Fibroblast of the aortic adventitia (primary cell): ENCODE measurements around the gene FERMT2. TPM values are rescaled to one million over a fixed set of nuclear protein-coding genes. Genes with fewer than 3 reads are reported as not detected.
"Not testable (repeated sequence)": the region's sequence is repeated elsewhere in the genome, so short reads cannot be mapped to it uniquely, and the experiment has no call there.

Source experiments
- DNase-seq: peaks from one replicate; pipeline ENCODE4 v3.0.0-alpha.2; 2010; ENCODE audit warnings: low read depth
- H3K4me3 ChIP-seq: 2 replicates; pipeline ENCODE4 v1.5.1; 2011; ENCODE audit warnings: low read depth, mild to moderate bottlenecking, control low read depth, low read length, moderate library complexity
- total RNA-seq: library from RNA; depleted of rRNA; stranded (reverse); fragments of >200 nt; gene quantifications from 2 replicates; pipeline ENCODE4 v1.2.3, GENCODE V29; 2012; ENCODE audit warnings: low replicate concordance
- TF ChIP-seq, protein P1 (sequence below): IDR thresholded peaks from 2 replicates; pipeline ENCODE4 v1.5.1; 2011; ENCODE audit warnings: mild to moderate bottlenecking, low read length, control low read depth, inconsistent platforms; ENCODE audit not compliant: insufficient read depth

FERMT2 gene
- total RNA-seq, 1 donor: 162 TPM

DNA sequence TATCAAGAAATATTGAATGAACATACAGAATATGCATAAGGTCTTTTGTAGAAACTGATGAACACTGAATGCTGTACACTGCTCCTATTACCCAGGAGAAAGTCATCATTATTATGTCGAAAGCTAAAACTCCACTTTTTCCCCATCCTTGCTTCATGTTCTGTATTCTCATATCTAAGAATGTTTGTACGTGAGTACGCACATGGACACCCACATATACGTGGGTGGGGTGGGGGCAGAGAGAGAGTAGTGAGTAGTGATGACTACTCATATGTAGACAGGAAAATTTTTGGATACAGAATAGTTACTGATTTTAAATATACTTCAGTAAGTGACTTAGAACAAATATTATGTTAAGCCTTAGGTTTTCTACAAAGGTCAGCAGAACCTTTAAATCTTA is 75.1 kb downstream of the FERMT2 start:
- DNase-seq: peak; percentile 21
- TF ChIP-seq, protein P1, sequence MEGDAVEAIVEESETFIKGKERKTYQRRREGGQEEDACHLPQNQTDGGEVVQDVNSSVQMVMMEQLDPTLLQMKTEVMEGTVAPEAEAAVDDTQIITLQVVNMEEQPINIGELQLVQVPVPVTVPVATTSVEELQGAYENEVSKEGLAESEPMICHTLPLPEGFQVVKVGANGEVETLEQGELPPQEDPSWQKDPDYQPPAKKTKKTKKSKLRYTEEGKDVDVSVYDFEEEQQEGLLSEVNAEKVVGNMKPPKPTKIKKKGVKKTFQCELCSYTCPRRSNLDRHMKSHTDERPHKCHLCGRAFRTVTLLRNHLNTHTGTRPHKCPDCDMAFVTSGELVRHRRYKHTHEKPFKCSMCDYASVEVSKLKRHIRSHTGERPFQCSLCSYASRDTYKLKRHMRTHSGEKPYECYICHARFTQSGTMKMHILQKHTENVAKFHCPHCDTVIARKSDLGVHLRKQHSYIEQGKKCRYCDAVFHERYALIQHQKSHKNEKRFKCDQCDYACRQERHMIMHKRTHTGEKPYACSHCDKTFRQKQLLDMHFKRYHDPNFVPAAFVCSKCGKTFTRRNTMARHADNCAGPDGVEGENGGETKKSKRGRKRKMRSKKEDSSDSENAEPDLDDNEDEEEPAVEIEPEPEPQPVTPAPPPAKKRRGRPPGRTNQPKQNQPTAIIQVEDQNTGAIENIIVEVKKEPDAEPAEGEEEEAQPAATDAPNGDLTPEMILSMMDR: no peak
- H3K4me3 ChIP-seq: no peak overlapping the region

DNA sequence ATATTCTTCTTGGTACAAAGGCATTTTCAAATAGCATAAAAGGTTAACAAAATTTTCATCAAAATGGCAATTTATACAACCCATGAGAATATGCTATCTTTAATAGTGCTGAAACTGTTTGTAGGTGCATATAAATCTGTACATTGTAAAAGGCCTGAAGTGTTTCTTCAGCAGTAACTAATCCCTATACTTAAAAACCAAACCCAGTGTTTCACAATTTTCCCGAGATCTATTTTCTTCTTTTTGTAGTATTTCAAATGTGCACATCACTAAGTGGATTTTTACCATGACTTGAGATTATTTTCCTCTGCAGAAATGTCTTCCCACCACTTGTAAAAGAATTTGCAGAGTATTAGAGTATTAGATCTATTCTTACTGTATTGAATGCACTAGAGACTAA is 76.5 kb downstream of the FERMT2 start:
- no peak overlapping the region for H3K4me3 ChIP-seq
- DNase-seq: peak; percentile 16
- TF ChIP-seq, protein P1: no peak

DNA sequence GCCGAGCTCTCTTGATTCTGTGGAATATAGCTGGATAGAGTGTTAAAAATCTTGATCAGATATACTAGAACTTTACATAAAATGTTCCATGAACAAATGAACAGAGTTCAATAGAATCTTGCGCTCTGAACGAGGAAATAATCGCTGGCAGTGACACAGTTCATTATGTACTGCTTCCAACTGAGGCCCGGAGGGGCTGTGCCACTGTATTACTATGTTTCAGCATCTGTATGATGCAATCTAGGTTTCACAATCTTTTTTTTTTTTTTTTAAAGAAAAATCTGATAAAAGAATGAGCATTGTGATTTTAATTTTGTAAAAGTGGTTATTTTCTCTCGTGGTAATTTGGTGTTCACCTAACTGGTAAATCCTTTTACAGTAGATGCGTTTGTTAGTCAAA is 77.2 kb downstream of the FERMT2 start:
- TF ChIP-seq, protein P1: no peak
- DNase-seq: peak; percentile 90
- H3K4me3 ChIP-seq: no peak overlapping the region

DNA sequence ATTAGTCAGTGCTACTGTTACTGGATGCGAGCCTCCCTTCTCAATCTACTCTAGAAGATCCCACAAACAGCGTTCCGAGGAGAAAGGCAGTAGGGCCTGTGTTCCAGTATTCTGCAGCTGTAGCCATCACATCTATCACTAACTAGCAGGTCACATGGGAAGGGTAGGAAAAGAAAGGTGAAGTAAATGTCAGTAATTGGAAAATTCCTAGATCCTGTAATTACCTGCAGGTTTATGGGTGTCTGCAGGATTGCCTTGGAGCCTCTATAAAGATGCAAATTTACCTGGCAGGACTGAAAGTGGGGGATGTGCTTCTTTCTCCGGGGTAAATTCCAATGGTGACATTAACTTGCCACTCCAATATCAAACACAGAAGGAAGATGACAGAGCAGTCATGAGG is 77.8 kb downstream of the FERMT2 start:
- no peak overlapping the region for H3K4me3 ChIP-seq
- DNase-seq: no peak
- TF ChIP-seq, protein P1: no peak

DNA sequence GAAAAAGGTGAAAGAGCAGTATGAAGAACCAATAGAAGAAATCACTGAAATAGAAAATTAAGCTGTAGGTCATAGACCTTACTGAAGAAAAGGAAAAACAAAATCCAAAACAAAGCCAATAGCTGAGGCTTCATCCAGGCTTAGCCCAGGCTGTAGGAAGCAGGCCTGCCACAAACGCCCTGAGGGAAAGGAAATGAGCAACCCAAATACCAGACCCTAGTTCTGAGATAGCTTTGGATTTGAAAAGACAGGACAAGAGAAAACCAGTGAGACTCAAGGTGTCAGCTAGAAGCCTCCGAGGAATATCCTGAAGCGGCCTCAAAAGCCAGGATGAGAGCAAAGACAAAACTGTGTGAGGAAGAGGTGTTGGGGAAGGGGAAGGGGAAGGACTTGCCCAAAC is 79.2 kb downstream of the FERMT2 start:
- TF ChIP-seq, protein P1: no peak
- DNase-seq: no peak
- no peak overlapping the region for H3K4me3 ChIP-seq

DNA sequence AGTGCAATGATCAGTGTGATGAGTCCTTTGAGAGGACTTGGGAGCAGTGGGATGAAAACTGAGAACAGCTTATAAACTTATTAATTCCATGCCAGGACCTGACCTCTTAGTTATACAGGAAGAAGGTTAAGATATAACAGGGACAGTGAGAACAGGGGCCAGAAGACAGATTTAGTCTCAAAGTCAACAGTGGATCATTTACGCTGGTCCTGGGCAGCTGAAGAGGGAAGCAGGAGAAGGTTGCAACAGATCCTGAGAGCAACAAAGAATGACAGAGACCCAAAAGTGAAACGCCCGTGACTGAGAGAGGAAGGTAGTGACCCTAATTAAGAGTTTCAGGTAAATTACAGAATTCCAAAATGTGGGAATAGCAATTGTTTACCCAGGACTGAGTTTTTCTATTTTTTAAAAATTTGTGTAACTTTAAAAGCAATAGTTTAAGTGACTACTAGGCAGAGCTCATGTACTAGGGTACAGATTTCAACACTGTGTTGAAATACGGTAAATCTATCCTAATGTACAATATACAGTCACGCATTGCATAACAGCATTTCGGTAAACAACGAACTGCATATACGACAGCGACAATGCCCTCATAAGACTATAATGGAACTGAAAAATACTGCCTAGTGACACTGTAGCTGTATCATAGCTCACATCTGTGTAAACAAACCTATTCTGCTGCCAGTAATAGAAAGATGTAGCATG is 81.8 kb downstream of the FERMT2 start:
- DNase-seq: no peak
- TF ChIP-seq, protein P1: no peak
- no peak overlapping the region for H3K4me3 ChIP-seq

DNA sequence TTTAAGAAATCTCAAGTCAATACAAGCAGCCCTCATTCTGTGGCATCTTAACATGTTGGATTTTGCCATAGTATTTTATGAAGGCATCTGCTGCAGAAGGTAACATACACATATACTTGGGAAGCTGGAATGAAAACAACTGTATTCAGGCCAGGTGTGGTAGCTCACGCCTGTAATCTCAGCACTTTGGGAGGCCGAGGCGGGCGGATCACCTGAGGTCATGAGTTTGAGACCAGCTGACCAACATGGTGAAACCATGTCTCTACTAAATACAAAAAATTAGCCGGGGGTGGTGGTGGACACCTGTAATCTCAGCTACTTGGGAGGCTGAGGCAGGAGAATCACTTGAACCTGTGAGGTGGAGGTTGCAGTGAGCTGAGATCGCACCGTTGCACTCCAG is 86.0 kb downstream of the FERMT2 start:
- not testable (repeated sequence) for H3K4me3 ChIP-seq, DNase-seq
